Stimulated activated CD8-positive, alpha-beta memory T cell treated with anti-CD3 and anti-CD28 coated beads, Interleukin-12 subunit alpha, Interleukin-12 subunit beta, amount 100 ng/mL, for 24 hours (primary cell): Measurements from ENCODE around the gene ASPRV1.
A peak's percentile ranks its signal among the peaks of the same experiment; 100 is the strongest.

Experiments used
- DNase-seq: peaks from one replicate; pipeline ENCODE4 v3.0.0-alpha.2; 2020; ENCODE audit errors: extremely low read depth

ASPRV1 gene

GRCh38 chr2:69940691-69941090, 20.7 kb downstream of the ASPRV1 start:
- no peak for DNase-seq

DNA sequence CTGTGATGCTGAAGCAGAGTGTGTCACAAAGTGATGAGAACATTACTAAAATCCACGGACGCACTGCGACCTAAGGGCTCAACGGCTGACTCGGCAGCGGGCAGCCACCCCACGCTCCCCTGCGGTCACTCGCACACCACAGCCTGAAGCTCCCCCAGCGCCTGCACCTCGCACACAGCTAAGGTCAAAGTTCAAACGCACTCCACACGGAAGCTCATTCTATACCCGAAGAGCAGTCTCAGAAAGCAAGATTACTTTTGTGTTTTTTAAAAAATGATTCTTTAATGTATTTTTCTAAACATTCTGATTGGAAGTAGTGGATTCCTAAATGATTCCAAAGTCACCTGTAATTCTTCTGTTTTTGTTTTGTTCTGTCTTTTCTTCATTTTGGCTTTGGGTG, 21.7 kb downstream of the ASPRV1 start:
- no peak for DNase-seq

DNA sequence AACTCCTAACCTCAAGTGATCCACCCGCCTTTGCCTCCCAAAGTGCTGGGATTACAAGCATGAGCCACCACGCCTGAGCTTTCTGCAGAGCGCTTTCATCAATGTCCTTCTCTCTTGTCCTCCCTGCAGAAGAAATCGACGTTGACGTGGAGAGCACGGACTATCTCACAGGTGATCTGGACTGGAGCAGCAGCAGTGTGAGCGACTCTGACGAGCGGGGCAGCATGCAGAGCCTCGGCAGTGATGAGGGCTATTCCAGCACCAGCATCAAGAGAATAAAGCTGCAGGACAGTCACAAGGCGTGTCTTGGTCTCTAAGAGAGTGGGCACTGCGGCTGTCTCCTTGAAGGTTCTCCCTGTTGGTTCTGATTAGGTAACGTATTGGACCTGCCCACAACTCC, 23.5 kb downstream of the ASPRV1 start:
- DNase-seq, result no peak

GRCh38 chr2:69936906-69937305, 24.5 kb downstream of the ASPRV1 start:
- no peak for DNase-seq

DNA sequence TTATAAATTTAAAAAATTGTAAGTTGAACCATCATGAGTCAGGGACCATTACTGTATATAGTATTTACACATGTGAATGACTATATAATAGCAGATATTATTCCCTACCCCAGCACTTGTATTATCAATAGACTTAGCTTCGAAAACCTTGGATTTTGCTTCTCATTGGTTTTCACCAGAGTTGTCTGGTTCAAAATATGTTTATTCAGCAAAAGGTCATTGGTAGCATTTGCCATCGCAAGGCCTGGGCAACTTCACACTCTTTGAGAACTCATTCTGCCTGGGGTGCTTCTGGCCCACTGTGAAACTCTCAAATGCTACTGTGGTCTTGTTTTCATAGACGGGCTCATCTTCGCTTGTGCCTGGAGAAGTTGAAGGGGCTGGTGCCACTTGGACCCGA, 26.4 kb downstream of the ASPRV1 start:
- no peak for DNase-seq

GRCh38 chr2:69934614-69934908, 26.9 kb downstream of the ASPRV1 start:
- DNase-seq, result no peak

- no peak for DNase-seq
These were observed 27.4 kb downstream of the ASPRV1 start for GRCh38 chr2:69933839-69934613.

DNA sequence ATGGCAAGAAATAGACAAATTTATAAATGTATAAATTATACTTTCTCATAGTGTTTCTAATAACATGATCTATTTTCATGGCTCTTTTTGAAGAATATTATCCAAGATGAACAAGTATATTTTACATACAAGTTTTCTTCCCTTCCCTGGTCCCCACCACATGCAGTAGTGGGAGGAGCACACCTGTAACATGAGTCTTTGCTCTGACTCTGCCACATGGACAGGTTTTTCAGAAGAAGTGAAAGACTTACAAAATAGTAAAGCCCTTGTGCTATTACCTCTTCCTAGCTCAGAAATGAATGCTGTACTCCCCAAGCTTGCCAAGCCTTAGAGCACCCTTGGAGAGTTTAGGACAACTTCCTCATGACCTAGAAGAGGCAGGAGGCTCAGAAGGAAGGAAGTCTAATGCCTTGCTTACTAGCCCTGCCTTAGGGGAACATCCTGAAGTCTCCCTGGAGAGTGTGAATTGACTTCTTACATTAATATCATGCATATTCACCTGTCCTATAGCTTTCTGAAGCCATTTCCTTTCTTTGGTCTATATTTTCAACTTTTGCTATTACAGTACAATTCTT, 28.1 kb downstream of the ASPRV1 start:
- DNase-seq, result no peak

DNA sequence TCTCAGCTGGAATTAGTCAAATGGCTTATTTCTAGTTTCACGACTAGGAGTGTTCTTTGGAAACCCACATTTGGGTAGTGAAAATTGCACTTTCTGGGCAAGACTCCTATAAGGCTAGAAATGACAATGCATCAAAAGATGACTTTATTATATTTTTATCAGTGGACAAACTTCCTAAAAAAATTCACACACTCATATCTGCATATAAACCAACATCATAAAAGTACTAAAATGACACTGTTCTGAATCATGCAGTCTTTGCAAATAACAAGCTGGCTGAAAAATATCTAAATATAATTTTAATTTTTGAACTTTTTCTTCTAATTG, 28.9 kb downstream of the ASPRV1 start:
- no peak for DNase-seq

- DNase-seq, result no peak
These were observed 29.4 kb downstream of the ASPRV1 start for GRCh38 chr2:69931832-69932595.

GRCh38 chr2:69926849-69927515, 34.4 kb downstream of the ASPRV1 start:
- DNase-seq, result no peak

- no peak for DNase-seq
These were observed 38.3 kb downstream of the ASPRV1 start for GRCh38 chr2:69923116-69923515.

- no peak for DNase-seq
These were observed 43.0 kb downstream of the ASPRV1 start for GRCh38 chr2:69918401-69918800.

DNA sequence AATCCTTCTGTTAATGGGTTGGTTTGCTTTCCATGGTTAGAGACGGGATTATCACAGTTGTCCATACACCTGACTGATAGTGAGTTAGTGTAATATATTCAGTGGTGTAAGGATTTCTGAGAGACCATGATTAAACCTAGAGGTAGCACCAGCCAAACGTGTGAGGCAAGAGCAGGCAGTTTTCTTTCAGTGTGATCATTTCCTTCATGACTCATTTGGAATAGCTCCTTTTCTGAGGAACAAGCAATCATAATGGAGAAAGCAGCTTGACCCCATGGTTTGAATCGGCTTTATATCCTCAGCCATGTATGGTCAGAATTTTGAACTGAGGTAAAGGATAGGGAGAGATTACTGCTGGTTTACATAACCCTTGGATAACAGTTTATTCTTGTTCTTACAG, 43.6 kb downstream of the ASPRV1 start:
- DNase-seq, result no peak

- DNase-seq, result no peak
These were observed 45.3 kb downstream of the ASPRV1 start for GRCh38 chr2:69916106-69916505.

- DNase-seq, result peak; percentile 100
These were observed 46.2 kb downstream of the ASPRV1 start, which contains the start of gene MXD1 for GRCh38 chr2:69914950-69915945. MXD1 (plus strand) TSS chr2:69915109; CDS start chr2:69915331, 222 bp downstream.

DNA sequence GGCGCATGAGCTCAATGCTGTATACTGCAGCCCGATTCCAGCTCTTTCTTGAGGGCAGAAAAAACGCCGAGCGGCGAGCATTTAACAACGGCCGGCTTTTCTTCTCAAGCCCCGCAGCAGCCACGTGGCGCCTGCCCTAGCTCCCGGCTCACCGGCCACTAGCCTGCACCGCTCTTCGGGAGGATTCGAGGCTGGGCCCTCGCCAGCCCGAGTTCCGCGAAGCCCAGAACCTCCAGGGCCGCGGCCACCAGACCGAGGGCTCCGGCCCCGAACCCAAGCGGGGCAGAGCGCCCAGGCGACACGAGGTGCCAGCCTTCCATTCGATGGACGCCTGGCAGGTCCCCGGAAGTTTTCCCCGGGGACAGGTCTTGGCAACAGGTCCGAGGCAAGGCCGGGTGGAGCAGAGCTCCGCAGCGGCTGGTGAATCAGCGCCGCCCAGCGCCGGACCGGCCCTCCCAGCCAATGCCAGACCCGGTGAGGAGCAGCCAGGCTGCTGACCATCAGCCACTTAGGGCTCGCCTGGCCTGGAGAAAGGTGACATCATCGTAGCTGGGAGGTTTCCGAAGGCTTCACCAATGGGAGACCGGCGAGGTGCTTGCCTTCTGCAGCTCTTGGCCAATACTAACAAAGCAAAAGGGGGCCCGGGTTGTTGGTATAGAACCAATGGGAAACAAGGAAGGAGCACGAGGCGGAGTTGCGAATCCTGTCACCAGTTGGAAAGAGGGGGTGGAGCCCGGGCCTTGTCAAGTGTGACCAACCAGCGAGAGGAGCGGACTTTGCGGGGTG, 47.1 kb downstream of the ASPRV1 start:
- DNase-seq, result no peak

GRCh38 chr2:69911985-69912563, 49.4 kb downstream of the ASPRV1 start:
- no peak for DNase-seq
